ENCODE data around the gene SLC6A15.

The SLC6A15 gene

DNA sequence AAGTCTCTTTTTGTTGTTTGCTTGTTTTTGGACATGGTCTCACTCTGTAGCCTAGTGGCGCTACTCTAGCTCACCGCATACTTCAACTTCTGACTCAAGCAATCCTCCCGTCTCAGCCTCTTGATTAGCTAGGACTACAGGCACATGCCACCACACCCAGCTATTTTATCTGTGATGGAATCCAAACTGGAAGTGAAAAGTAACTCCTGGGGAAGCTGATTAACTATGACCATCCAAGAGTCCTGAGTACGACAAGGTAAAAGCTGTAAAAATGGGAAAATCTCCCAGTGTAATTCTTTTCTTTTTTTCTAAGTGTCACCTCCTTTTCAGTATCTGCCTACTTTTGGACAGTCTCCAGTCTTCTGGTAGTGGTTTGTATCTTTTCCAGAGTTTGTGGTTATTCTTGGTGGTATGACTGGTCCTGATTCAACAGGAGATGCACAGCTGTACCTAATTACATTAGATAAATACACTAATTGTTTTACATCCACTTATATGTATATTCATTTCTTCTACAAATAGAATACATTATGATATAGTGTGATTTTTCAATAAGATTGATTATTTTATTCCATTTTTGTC lies 97.8 kb downstream of the SLC6A15 start:
- intact Hi-C loops (cut with DNase I) = no loop called here
- no peak for DNase-seq

DNA sequence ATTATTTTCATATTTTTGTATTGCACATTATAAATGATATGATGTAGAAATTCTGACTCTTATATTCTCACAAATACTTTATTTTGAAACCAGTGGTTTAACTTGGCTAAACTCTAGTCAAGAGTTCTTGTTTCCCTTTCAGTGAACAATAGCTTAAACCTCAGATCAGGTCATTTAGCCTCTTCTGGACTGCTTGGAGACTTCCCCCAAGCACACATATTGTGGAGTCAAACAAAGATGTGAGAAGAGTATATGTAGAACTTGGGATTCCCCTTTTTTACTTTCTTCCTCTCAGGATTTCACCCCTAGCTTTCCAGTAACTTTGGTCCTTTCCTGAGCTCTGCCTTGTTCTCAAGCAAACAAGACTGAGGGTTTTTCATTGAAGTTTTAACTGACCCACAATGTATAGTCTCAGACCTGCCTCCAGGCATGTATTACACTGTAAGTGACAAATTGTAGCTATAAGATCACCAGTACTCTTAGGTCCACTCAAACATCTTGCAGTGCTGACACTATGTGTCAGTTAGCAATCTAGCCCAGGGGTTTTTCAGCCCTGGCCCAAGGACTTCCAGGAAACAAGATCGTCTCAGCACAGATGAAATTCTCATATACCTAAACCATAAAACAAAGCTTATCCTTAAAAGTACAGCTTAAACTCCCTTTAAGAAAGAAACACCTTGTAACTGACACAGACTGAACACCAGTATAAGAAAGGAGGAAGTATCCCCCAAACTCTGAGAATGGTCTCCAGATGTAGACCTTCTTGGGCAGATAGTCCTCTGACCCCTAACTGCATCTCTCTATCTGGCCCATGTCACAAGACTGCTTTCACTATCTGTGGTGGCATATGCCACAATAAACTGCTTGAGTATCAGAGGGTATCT lies 98.6 kb downstream of the SLC6A15 start:
- intact Hi-C loops (cut with DNase I) = no loop called here
- no peak for DNase-seq

DNA sequence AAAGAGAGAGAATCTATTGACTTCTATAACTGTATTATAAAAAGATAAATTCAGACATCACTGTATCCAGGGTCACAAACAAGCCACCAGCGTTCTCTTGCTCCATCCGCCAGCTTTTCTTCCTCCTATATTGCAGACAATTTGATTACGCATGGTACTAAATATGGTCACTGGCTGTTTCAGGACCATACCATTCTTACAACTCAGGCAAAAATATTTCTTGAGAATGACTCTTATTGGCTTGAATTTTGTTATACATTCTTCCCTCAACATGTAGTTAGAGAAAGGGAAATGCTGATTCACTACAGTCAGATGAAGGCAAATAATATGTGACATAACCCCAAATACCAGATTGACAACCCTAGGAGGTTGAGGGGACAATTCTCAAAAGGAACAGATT lies 101.3 kb downstream of the SLC6A15 start:
- DNase-seq = no peak
- intact Hi-C loops (cut with DNase I) = no loop called here

DNA sequence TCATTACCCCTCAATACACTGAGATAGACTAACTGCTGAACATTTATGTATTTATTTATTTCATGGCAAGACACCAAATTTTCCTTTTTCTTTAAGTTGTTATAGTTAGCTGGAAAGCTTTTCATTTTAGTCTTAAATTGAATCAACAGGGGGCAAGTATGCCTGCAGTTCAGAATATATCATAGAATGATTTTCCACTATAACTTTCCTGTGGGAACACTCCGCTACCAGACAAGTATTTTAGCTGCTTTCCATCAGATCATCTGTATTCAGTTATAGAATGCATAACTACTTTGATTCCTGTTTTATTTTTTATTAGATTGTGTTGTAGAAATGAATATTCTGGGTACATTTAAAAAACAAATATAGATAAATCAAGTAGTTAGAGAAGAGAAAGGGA lies 102.0 kb downstream of the SLC6A15 start:
- intact Hi-C loops (cut with DNase I) = no loop called here

More for the DNA sequence above, 102.0 kb downstream of the SLC6A15 start:
- no peak for DNase-seq
